SJCRH30 (cell line): ENCODE results near the gene SLIT1. TPM values are rescaled to one million over a fixed set of nuclear protein-coding genes. Genes with fewer than 3 reads are reported as not detected.

Experiments
- DNase-seq, 2 experiments: peaks; one replicate each; pipeline ENCODE4 v3.0.0-alpha.2; 2015 to 2020
- H3K27ac ChIP-seq: fragments of 250-450 bp; sonication (Bioruptor Pico); 2 replicates; pipeline ENCODE4 v1.5.1; 2020; ENCODE audit warnings: mild to moderate bottlenecking, moderate library complexity
- H3K27me3 ChIP-seq: fragments of 250-450 bp; sonication (Bioruptor Pico); 2 replicates; pipeline ENCODE4 v1.5.1; 2020; ENCODE audit warnings: mild to moderate bottlenecking, moderate library complexity
- H3K36me3 ChIP-seq: fragments of 250-450 bp; sonication (Bioruptor Pico); 2 replicates; pipeline ENCODE4 v1.5.1; 2020; ENCODE audit warnings: mild to moderate bottlenecking, moderate library complexity
- H3K4me1 ChIP-seq: fragments of 250-450 bp; sonication (Bioruptor Pico); 2 replicates; pipeline ENCODE4 v1.5.1; 2020; ENCODE audit warnings: mild to moderate bottlenecking, moderate library complexity
- H3K4me3 ChIP-seq: fragments of 250-450 bp; sonication (Bioruptor Pico); 2 replicates; pipeline ENCODE4 v1.5.1; 2020; ENCODE audit warnings: mild to moderate bottlenecking, moderate library complexity
- H3K9me3 ChIP-seq: fragments of 250-450 bp; sonication (Bioruptor Pico); replicated peaks from 2 replicates; pipeline ENCODE4 v1.5.1; 2020; ENCODE audit warnings: mild to moderate bottlenecking, moderate library complexity
- total RNA-seq: library from RNA; depleted of rRNA; stranded (reverse); fragments of >200 nt; shearing (Covaris generic); gene quantifications from 2 replicates; pipeline ENCODE4 v1.2.3, GENCODE V29; 2014

SLIT1 gene
- total RNA-seq, 1 experiment from 2014 or later, result 0.04 TPM

- H3K27ac ChIP-seq, result no peak overlapping the region
- H3K27me3 ChIP-seq, result no peaks in the 10 kb centered on the region
- no peak overlapping the region for H3K4me3 ChIP-seq
- no peaks in the 10 kb centered on the region for H3K4me1 ChIP-seq
- no peaks in the 10 kb centered on the region for H3K9me3 ChIP-seq
- DNase-seq, result no peak
- H3K36me3 ChIP-seq, result no peaks in the 10 kb centered on the region
These were observed 123.7 kb downstream of the SLIT1 start for GRCh38 chr10:97062046-97062445.

GRCh38 chr10:97061423-97061822 lies 124.3 kb downstream of the SLIT1 start:
- H3K27me3 ChIP-seq, result no peaks in the 10 kb centered on the region
- H3K4me1 ChIP-seq, result no peaks in the 10 kb centered on the region
- H3K36me3 ChIP-seq, result no peaks in the 10 kb centered on the region

GRCh38 chr10:97060441-97061084 lies 125.2 kb downstream of the SLIT1 start:
- H3K27me3 ChIP-seq, result no peaks in the 10 kb centered on the region

More at GRCh38 chr10:97061423-97061822, 124.3 kb downstream of the SLIT1 start:
- no peak overlapping the region for H3K4me3 ChIP-seq
- no peak overlapping the region for H3K27ac ChIP-seq
- DNase-seq, result no peak
- H3K9me3 ChIP-seq, result no peaks in the 10 kb centered on the region

GRCh38 chr10:97059872-97060205 lies 125.9 kb downstream of the SLIT1 start:
- no peaks in the 10 kb centered on the region for H3K4me1 ChIP-seq
- H3K36me3 ChIP-seq, result no peaks in the 10 kb centered on the region
- no peaks in the 10 kb centered on the region for H3K27me3 ChIP-seq
- no peaks in the 10 kb centered on the region for H3K9me3 ChIP-seq
- no peak for DNase-seq
- H3K27ac ChIP-seq, result no peak overlapping the region
- H3K4me3 ChIP-seq, result no peak overlapping the region

More at GRCh38 chr10:97060441-97061084, 125.2 kb downstream of the SLIT1 start:
- Histone ChIP-seq H3K27ac (no peak overlapping the region), H3K4me3 (no peak overlapping the region), H3K36me3 (no peaks in the 10 kb centered on the region), H3K9me3 (no peaks in the 10 kb centered on the region), H3K4me1 (no peaks in the 10 kb centered on the region)
- DNase-seq, result no peak

- Histone ChIP-seq H3K27ac (no peak overlapping the region), H3K9me3 (no peaks in the 10 kb centered on the region)
- no peak for DNase-seq
These were observed 126.5 kb downstream of the SLIT1 start for GRCh38 chr10:97059006-97059871.

GRCh38 chr10:97058521-97058920 lies 127.2 kb downstream of the SLIT1 start:
- Histone ChIP-seq H3K4me1 (no peaks in the 10 kb centered on the region), H3K27me3 (no peaks in the 10 kb centered on the region), H3K9me3 (no peaks in the 10 kb centered on the region), H3K4me3 (no peak overlapping the region), H3K36me3 (no peaks in the 10 kb centered on the region), H3K27ac (no peak overlapping the region)
- no peak for DNase-seq

More at GRCh38 chr10:97059006-97059871, 126.5 kb downstream of the SLIT1 start:
- no peak overlapping the region for H3K4me3 ChIP-seq
- H3K27me3 ChIP-seq, result no peaks in the 10 kb centered on the region
- H3K36me3 ChIP-seq, result no peaks in the 10 kb centered on the region
- H3K4me1 ChIP-seq, result no peaks in the 10 kb centered on the region

GRCh38 chr10:97057491-97058235 lies 128.1 kb downstream of the SLIT1 start:
- H3K27me3 ChIP-seq, result no peaks in the 10 kb centered on the region

GRCh38 chr10:97056003-97056630 lies 129.6 kb downstream of the SLIT1 start:
- Histone ChIP-seq H3K9me3 (no peaks in the 10 kb centered on the region), H3K36me3 (no peaks in the 10 kb centered on the region), H3K4me1 (no peaks in the 10 kb centered on the region), H3K4me3 (no peak overlapping the region), H3K27me3 (no peaks in the 10 kb centered on the region), H3K27ac (no peak overlapping the region)
- no peak for DNase-seq

More at GRCh38 chr10:97057491-97058235, 128.1 kb downstream of the SLIT1 start:
- DNase-seq, result no peak
- Histone ChIP-seq H3K9me3 (no peaks in the 10 kb centered on the region), H3K27ac (no peak overlapping the region), H3K4me1 (no peaks in the 10 kb centered on the region), H3K36me3 (no peaks in the 10 kb centered on the region), H3K4me3 (no peak overlapping the region)

- Histone ChIP-seq H3K9me3 (no peaks in the 10 kb centered on the region), H3K36me3 (no peaks in the 10 kb centered on the region), H3K27me3 (no peaks in the 10 kb centered on the region), H3K4me3 (no peak overlapping the region), H3K27ac (no peak overlapping the region), H3K4me1 (no peaks in the 10 kb centered on the region)
- DNase-seq, result no peak
These were observed 132.5 kb downstream of the SLIT1 start for GRCh38 chr10:97053276-97053675.

- no peak for DNase-seq
- Histone ChIP-seq H3K27me3 (no peaks in the 10 kb centered on the region), H3K27ac (no peak overlapping the region), H3K4me3 (no peak overlapping the region), H3K36me3 (no peaks in the 10 kb centered on the region), H3K4me1 (no peaks in the 10 kb centered on the region), H3K9me3 (no peaks in the 10 kb centered on the region)
These were observed 134.7 kb downstream of the SLIT1 start for GRCh38 chr10:97050956-97051496.

GRCh38 chr10:97050205-97050745 lies 135.5 kb downstream of the SLIT1 start:
- no peak for DNase-seq
- Histone ChIP-seq H3K9me3 (no peaks in the 10 kb centered on the region), H3K4me1 (no peaks in the 10 kb centered on the region)

GRCh38 chr10:97049670-97050069 lies 136.1 kb downstream of the SLIT1 start:
- no peaks in the 10 kb centered on the region for H3K9me3 ChIP-seq
- no peaks in the 10 kb centered on the region for H3K27me3 ChIP-seq
- H3K27ac ChIP-seq, result no peak overlapping the region
- H3K4me1 ChIP-seq, result no peaks in the 10 kb centered on the region
- no peaks in the 10 kb centered on the region for H3K36me3 ChIP-seq
- no peak overlapping the region for H3K4me3 ChIP-seq
- no peak for DNase-seq

More at GRCh38 chr10:97050205-97050745, 135.5 kb downstream of the SLIT1 start:
- Histone ChIP-seq H3K4me3 (no peak overlapping the region), H3K27me3 (no peaks in the 10 kb centered on the region), H3K36me3 (no peaks in the 10 kb centered on the region), H3K27ac (no peak overlapping the region)

GRCh38 chr10:97048649-97049427 lies 136.9 kb downstream of the SLIT1 start:
- H3K27ac ChIP-seq, result no peak overlapping the region
- no peaks in the 10 kb centered on the region for H3K27me3 ChIP-seq
- DNase-seq, result no peak
- no peak overlapping the region for H3K4me3 ChIP-seq
- H3K4me1 ChIP-seq, result no peaks in the 10 kb centered on the region
- no peaks in the 10 kb centered on the region for H3K36me3 ChIP-seq
- H3K9me3 ChIP-seq, result no peaks in the 10 kb centered on the region
